ENCODE results near the gene RBM34.
"Not testable (repeated sequence)": the region's sequence is repeated elsewhere in the genome, so short reads cannot be mapped to it uniquely, and the experiment has no call there.

Gene RBM34

DNA sequence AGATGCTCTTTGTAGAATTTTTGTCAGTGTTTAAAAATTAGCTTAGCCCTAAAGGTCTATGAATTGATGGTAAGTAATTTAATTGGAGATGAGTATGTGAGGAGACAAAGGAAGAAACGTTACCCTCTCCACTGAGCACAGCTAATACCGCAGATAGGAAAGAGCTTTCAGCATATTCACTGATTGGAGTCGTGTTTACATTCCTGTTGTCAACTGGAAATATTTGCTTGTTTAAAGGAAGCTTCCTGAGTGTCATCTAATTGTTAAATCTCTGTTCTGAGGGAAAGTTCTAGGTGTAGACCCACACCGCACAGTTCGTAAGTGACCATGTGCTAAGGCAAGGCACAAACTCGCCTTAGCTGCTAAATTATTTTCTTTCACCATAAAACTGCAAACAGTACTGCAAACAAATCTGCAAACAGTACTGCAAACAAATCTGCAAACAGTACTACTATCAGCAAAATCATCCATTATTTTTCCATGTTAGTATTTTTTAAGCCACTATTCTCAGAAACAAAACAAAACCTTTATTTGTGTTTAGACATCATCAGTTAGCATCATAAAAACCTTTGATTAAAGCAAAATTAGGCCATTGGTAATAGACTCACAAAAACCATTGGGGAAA, 65.0 kb downstream of the RBM34 start:
- H3K4me3 ChIP-seq (ENCODE audit: insufficient read length, low read depth): no peak overlapping the region
- TF ChIP-seq YY1 (IDR thresholded peaks at IDR 0.05; ENCODE audit: insufficient read depth, insufficient read length) (no peak), SUZ12 (IDR thresholded peaks at IDR 0.05; ENCODE audit: extremely low read depth, insufficient read depth, insufficient read length) (no peak)
- DNase-seq (ENCODE audit: low read depth, low spot score): no peak
- no peaks in the 10 kb centered on the region for H3K36me3 ChIP-seq (ENCODE audit: insufficient read depth, insufficient read length, low read length)
- H3K4me1 ChIP-seq (ENCODE audit: insufficient read depth, insufficient read length): peaks cover 7% of the 10 kb centered on the region
- H3K27me3 ChIP-seq (ENCODE audit: insufficient read depth, insufficient read length): no peaks in the 10 kb centered on the region
- H3K9me3 ChIP-seq (ENCODE audit: insufficient read depth, low read length): no peaks in the 10 kb centered on the region
- no peak overlapping the region for H3K9ac ChIP-seq (ENCODE audit: insufficient read length, low read depth)

DNA sequence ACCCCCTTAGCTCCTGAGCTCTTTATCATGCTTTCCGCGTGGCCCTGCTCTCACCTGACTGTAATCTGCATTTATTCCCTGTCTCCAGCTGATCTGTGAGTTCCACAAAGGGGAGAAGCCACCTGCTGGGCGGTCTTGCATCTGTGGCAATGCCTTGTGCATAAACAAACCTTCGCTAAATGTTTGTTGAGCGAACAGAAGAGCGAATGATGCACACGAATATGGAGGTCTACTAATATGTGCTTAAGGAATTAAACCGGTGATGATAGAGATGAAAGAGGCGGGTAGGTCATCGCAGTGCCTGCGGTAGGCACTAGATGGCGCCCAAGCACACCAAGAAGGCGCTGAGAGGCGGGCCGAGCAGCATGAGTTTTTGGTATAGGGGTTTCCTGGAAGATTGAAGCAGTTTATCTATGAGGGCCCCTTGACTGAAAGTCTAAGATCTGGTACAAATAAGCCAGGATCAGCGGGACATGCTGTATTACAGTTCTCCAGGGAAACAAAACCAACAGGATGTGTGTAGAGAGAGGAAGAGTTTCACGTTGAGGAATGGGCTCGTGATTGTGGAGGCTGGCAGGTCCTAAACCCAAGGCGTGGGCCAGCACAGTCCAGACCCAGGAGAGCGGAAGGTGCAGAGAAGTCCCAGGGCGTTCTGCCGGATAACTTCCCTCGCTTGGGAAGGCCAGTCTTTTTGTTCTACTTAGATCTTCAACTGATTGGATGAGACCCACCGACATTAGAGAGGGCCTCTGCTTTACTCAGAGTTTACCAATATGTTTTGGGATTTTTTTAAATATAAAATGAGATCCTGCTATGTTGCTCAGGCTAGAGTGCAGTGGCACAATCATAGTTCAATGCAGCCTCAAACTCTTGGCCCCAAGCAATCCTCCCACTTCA, 67.1 kb downstream of the RBM34 start:
- Histone ChIP-seq H3K9me3 (ENCODE audit: insufficient read depth, low read length) (no peaks in the 10 kb centered on the region), H3K4me1 (ENCODE audit: insufficient read depth, insufficient read length) (peaks cover 17% of the 10 kb centered on the region), H3K4me3 (ENCODE audit: insufficient read length, low read depth) (peak overlapping the region; percentile 22), H3K9ac (ENCODE audit: insufficient read length, low read depth) (peak overlapping the region; percentile 69), H3K27me3 (ENCODE audit: insufficient read depth, insufficient read length) (no peaks in the 10 kb centered on the region), H3K36me3 (ENCODE audit: insufficient read depth, insufficient read length, low read length) (no peaks in the 10 kb centered on the region)
- peak; percentile 78 for DNase-seq (ENCODE audit: low read depth, low spot score)
- no peak for TF ChIP-seq SUZ12 (IDR thresholded peaks at IDR 0.05; ENCODE audit: extremely low read depth, insufficient read depth, insufficient read length)
- no peak for TF ChIP-seq ZNF274 (IDR thresholded peaks at IDR 0.05; ENCODE audit: low read depth, low read length)
- TF ChIP-seq YY1 (IDR thresholded peaks at IDR 0.05; ENCODE audit: insufficient read depth, insufficient read length): no peak

DNA sequence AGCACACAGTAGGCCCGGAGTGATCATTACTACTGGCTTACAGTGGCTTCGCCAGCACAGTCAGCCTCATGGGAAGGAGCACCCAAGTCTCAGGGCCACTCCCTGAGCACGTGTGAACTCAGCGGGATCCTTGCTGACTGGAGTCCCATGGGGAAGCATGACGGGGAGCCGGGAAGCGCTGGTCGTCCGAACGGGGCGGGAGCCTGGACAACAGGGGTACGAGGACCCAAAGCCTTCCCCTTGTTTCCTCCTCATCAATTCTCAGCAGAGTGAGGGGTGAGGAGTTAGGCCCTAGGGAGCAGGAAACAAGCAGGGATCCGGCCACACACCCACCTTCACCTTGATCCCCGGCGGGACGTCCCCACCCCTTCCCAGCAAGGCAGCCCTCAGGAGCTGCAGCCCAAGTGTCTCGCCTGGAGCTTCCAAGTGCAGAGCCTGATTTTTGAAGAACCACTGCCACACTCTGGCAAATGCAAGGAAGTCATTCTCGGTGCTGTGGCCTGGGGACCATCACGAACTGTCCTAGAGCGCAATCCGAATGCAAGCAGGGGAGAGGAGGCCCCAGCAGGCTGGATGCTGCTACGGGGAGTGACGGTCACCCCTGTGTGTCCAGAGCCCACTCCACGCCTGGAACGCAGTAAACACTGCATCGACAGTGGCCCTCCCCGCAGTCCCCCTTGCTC, 67.9 kb downstream of the RBM34 start:
- H3K9ac ChIP-seq (ENCODE audit: insufficient read length, low read depth): peak overlapping the region; percentile 69

DNA sequence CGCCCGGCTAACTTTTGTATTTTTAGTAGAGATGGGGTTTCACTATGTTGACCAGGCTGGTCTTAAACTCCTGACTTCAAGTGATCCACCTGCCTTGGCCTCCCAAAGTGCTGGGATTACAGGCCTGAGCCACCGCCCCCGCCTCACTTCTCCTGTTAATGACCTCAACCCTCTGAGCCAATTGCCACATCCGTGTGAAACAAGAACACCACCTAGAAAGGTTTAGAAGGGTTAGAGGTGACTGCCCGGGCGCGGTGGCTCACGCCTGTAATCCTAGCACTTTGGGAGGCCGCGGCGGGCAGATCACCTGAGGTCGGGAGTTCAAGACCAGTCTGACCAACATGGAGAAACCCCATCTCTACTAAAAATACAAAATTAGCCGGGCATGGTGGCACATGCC, 68.6 kb downstream of the RBM34 start:
- not testable (repeated sequence) for DNase-seq (ENCODE audit: low read depth, low spot score); H3K9me3 ChIP-seq (ENCODE audit: insufficient read depth, low read length); H3K9ac ChIP-seq (ENCODE audit: insufficient read length, low read depth); H3K4me3 ChIP-seq (ENCODE audit: insufficient read length, low read depth); H3K36me3 ChIP-seq (ENCODE audit: insufficient read depth, insufficient read length, low read length); H3K27me3 ChIP-seq (ENCODE audit: insufficient read depth, insufficient read length)
- peaks cover 17% of the 10 kb centered on the region for H3K4me1 ChIP-seq (ENCODE audit: insufficient read depth, insufficient read length)

More for the DNA sequence above, 67.9 kb downstream of the RBM34 start:
- Histone ChIP-seq H3K27me3 (ENCODE audit: insufficient read depth, insufficient read length) (no peaks in the 10 kb centered on the region), H3K9me3 (ENCODE audit: insufficient read depth, low read length) (no peaks in the 10 kb centered on the region), H3K36me3 (ENCODE audit: insufficient read depth, insufficient read length, low read length) (no peaks in the 10 kb centered on the region), H3K4me3 (ENCODE audit: insufficient read length, low read depth) (peak overlapping the region; percentile 22), H3K4me1 (ENCODE audit: insufficient read depth, insufficient read length) (peaks cover 17% of the 10 kb centered on the region)
- TF ChIP-seq ZNF274 (IDR thresholded peaks at IDR 0.05; ENCODE audit: low read depth, low read length): no peak
- no peak for TF ChIP-seq YY1 (IDR thresholded peaks at IDR 0.05; ENCODE audit: insufficient read depth, insufficient read length)
- no peak for TF ChIP-seq SUZ12 (IDR thresholded peaks at IDR 0.05; ENCODE audit: extremely low read depth, insufficient read depth, insufficient read length)
- DNase-seq (ENCODE audit: low read depth, low spot score): peak; percentile 90

DNA sequence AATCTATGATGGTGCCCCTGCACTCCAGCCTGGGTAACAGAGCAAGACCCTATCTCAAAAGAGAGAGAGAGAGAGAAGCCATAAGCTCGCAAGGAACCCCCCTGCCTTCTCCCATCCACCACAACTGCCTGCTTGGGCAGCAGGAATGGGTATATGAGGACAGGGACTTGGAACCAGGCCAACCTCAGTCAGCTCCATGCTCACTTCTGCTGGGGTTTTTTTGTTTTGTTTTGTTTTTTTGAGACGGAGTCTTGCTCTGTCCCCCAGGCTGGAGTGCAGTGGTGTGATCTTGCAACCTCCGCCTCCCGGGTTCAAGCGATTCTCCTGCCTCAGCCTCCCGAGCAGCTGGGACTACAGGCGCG, 69.0 kb downstream of the RBM34 start:
- peaks cover 17% of the 10 kb centered on the region for H3K4me1 ChIP-seq (ENCODE audit: insufficient read depth, insufficient read length)
- not testable (repeated sequence) for H3K9ac ChIP-seq (ENCODE audit: insufficient read length, low read depth); H3K4me3 ChIP-seq (ENCODE audit: insufficient read length, low read depth); H3K27me3 ChIP-seq (ENCODE audit: insufficient read depth, insufficient read length); H3K36me3 ChIP-seq (ENCODE audit: insufficient read depth, insufficient read length, low read length); DNase-seq (ENCODE audit: low read depth, low spot score); H3K9me3 ChIP-seq (ENCODE audit: insufficient read depth, low read length)

DNA sequence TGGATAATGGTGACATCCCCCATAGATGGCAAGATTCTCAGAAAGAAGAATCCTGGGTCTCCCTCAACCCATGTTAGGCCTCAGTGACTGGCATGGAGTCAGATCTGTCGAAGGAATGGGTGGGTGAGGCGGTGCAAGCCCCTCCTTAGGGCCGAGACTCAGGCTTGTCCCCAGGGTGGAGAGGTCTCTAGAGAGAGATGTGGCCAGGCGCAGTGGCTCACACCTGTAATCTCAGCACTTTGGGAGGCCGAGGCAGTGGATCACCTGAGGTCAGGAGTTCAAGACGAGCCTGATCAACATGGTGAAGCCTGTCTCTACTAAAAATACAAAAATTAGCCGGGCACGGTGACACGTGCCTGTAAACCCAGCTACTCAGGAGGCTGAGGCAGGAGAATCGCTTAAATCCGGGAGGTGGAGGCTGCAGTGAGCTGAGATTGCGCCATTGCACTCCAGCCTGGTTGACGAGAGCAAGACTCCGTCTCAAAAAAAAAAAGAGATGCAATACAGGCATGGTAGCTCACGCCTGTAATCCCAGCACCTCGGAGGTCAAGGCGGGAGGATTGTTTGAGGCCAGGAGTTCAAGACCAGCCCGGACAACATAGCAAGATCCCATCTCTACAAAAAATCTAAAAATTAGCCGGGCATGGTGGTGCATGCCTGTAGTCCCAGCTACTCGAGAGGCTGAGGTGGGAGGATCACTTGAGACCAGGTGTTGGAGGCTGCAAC, 69.6 kb downstream of the RBM34 start:
- H3K27me3 ChIP-seq (ENCODE audit: insufficient read depth, insufficient read length); DNase-seq (ENCODE audit: low read depth, low spot score); H3K4me3 ChIP-seq (ENCODE audit: insufficient read length, low read depth); H3K36me3 ChIP-seq (ENCODE audit: insufficient read depth, insufficient read length, low read length); H3K9me3 ChIP-seq (ENCODE audit: insufficient read depth, low read length): not testable (repeated sequence)
- Histone ChIP-seq H3K4me1 (ENCODE audit: insufficient read depth, insufficient read length) (peaks cover 17% of the 10 kb centered on the region), H3K9ac (ENCODE audit: insufficient read length, low read depth) (peak overlapping the region; percentile 75)

DNA sequence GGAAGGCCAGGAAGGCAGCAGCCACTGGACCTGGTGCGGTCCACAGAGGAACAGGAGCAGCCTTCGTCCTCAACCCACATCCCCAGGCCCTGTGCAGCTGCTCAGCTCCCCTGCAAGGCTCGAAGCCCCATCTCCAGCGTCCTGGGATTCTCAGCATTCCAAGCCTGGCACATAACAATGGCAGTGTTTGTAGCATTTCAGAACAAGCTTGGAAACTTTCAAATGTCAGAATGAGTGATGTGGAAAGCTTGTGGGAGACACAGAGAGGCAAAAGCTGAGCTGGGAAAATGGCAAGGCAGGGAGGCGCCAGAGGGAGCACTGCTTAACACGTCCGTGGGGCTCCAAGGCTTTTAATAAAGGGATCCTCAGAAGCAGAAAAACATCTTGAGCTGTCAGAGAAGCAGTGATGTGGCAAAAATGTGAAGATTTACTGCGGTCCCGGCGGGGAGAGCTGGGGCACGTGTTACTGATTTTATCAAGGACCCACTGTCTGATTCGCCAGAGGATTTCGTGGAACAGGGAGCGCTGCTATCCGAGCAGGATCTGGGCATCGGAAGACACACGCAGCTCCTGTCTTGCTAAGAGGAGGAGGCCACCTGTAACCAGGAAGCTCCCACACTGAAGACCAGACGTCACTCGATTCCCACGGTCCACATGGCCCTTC, 70.5 kb downstream of the RBM34 start:
- H3K4me3 ChIP-seq (ENCODE audit: insufficient read length, low read depth): no peak overlapping the region
- H3K4me1 ChIP-seq (ENCODE audit: insufficient read depth, insufficient read length): peaks cover 17% of the 10 kb centered on the region
- peak; percentile 97 for DNase-seq (ENCODE audit: low read depth, low spot score)
- no peaks in the 10 kb centered on the region for H3K9me3 ChIP-seq (ENCODE audit: insufficient read depth, low read length)
- TF ChIP-seq YY1 (IDR thresholded peaks at IDR 0.05; ENCODE audit: insufficient read depth, insufficient read length) (no peak), SUZ12 (IDR thresholded peaks at IDR 0.05; ENCODE audit: extremely low read depth, insufficient read depth, insufficient read length) (no peak), ZNF274 (IDR thresholded peaks at IDR 0.05; ENCODE audit: low read depth, low read length) (no peak)
- peak overlapping the region; percentile 75 for H3K9ac ChIP-seq (ENCODE audit: insufficient read length, low read depth)
- no peaks in the 10 kb centered on the region for H3K36me3 ChIP-seq (ENCODE audit: insufficient read depth, insufficient read length, low read length)
- no peaks in the 10 kb centered on the region for H3K27me3 ChIP-seq (ENCODE audit: insufficient read depth, insufficient read length)

All from NT2/D1 (cell line).